Ovary (tissue), 3 donors: Measurements from ENCODE around the gene NECTIN2.

ENCODE experiments used
- EP300 ChIP-seq: sonication (generic); formaldehyde crosslinking; IDR thresholded peaks from one replicate; pipeline ENCODE4 v1.6.1; 2017; ENCODE audit warnings: antibody characterized with exemption
- POLR2A ChIP-seq: fragments of 450-650 bp; IDR thresholded peaks from one replicate; pipeline ENCODE4 v1.6.1; 2017; ENCODE audit warnings: antibody characterized with exemption, mild to moderate bottlenecking, moderate library complexity
- TF ChIP-seq, protein P1 (sequence below), 3 donors: fragments of 450-650 bp in 2 of 3; fragments of 200-600 bp in 1 of 3; IDR thresholded peaks; one replicate each; pipeline versions ENCODE4 v1.5.1 to v1.8.0; 2016 to 2022; ENCODE audit warnings: antibody characterized with exemption in 3 of 3, mild to moderate bottlenecking in 1 of 3
- donor health status: DM: no; HTN: no; CAD: no.

DNA sequence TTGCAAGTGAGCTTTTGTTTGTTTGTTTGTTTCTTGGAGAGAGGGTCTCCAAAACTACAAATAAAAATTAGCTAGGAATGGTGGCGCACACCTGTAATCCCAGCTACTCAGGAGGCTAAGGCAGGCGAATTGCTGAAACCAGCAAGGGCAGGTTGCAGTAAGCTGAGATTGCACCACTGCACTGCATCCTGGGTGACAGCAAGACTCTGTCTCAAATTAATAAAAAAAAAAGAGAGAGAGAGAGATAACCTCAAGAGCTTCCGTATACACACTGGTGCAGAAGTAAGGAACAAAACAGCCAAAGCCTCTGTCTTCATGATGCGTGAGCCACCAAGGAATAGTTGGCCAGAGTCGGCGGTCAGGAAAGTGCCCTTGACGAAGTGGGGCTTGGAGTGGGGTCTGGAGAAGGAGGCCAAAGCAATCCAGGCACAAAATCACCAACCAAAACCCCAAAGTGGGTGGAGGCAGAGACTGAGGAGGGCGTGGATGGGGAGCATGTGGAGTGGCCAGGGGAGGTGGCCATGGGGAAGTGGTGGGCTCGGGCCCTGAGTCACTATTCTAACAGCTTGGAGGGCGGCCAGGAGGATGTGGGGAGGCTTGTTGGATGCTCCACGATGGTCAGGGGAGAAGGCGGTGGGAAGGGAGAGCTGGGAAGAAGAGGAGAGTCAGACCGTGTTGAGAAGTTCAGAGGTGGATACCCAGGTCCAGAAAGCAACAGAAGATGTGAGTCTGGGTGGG lies 23.8 kb downstream of the NECTIN2 start:
- TF ChIP-seq POLR2A, result no peak
- TF ChIP-seq, protein P1, sequence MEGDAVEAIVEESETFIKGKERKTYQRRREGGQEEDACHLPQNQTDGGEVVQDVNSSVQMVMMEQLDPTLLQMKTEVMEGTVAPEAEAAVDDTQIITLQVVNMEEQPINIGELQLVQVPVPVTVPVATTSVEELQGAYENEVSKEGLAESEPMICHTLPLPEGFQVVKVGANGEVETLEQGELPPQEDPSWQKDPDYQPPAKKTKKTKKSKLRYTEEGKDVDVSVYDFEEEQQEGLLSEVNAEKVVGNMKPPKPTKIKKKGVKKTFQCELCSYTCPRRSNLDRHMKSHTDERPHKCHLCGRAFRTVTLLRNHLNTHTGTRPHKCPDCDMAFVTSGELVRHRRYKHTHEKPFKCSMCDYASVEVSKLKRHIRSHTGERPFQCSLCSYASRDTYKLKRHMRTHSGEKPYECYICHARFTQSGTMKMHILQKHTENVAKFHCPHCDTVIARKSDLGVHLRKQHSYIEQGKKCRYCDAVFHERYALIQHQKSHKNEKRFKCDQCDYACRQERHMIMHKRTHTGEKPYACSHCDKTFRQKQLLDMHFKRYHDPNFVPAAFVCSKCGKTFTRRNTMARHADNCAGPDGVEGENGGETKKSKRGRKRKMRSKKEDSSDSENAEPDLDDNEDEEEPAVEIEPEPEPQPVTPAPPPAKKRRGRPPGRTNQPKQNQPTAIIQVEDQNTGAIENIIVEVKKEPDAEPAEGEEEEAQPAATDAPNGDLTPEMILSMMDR (IDR thresholded peaks at IDR 0.05), result no peak
- TF ChIP-seq EP300, result no peak
